ENCODE data around the gene C4BPB. TPM values are rescaled to one million over a fixed set of nuclear protein-coding genes. Genes with fewer than 3 reads are reported as not detected.

The C4BPB gene
- total and polyA plus RNA-seq, 4 donors, result 59.7 to 460 (median 401) TPM

DNA sequence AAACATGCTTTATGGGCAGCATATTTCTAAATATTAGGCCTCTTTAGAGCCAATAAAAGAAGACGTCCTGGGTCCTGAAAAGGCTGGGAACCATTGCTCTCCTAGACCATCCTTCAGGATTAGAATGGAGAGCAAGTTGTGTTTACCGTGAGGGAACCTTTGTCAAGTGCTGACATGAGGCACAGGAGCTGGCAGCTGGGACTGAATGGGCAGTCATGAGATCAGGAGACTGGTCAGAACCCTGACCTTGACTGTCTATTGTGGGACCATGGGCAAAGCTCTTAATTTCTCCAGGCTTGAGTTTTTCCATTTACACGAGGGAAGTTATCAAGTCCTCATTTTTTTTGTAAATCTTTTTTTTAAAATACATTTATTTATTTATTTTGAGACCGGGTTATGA is 30.4 kb upstream of the C4BPB start:
- H3K9me3 ChIP-seq (ENCODE audit: control insufficient read depth in 4 of 4, low read length in 3 of 4), result no peaks in the 10 kb centered on the region
- peaks cover 2 to 16% (median 14%) of the 10 kb centered on the region in 4 donors for H3K36me3 ChIP-seq (ENCODE audit: control insufficient read depth in 4 of 4, insufficient read depth in 3 of 4, low read depth in 1 of 4, low read length in 3 of 4)
- H3K27me3 ChIP-seq (ENCODE audit: control insufficient read depth in 4 of 4, insufficient read depth in 4 of 4, low read length in 3 of 4), result no peaks in the 10 kb centered on the region
- peaks cover 0 to 4% (median 0%) of the 10 kb centered on the region in 4 donors for H3K4me1 ChIP-seq (ENCODE audit: control insufficient read depth in 4 of 4, insufficient read depth in 4 of 4, low read length in 3 of 4)
- H3K9ac ChIP-seq (ENCODE audit: low read depth in 1 of 2, low read length in 2 of 2), result no peak overlapping the region
- TF ChIP-seq, protein P1, sequence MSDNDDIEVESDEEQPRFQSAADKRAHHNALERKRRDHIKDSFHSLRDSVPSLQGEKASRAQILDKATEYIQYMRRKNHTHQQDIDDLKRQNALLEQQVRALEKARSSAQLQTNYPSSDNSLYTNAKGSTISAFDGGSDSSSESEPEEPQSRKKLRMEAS (IDR thresholded peaks at IDR 0.05), result no peak
- no peak for TF ChIP-seq SP1 (IDR thresholded peaks at IDR 0.05)
- whole genome bisulfite sequencing, result 91% methylated on average over 4 of the region's 4 CpGs
- no peak overlapping the region for H3K27ac ChIP-seq (ENCODE audit: low read depth in 1 of 2, low read length in 2 of 2)
- H3K4me3 ChIP-seq (ENCODE audit: low read depth in 1 of 3, low read length in 3 of 3), result no peak overlapping the region
- DNase-seq (ENCODE audit: low spot score), result no peak

DNA sequence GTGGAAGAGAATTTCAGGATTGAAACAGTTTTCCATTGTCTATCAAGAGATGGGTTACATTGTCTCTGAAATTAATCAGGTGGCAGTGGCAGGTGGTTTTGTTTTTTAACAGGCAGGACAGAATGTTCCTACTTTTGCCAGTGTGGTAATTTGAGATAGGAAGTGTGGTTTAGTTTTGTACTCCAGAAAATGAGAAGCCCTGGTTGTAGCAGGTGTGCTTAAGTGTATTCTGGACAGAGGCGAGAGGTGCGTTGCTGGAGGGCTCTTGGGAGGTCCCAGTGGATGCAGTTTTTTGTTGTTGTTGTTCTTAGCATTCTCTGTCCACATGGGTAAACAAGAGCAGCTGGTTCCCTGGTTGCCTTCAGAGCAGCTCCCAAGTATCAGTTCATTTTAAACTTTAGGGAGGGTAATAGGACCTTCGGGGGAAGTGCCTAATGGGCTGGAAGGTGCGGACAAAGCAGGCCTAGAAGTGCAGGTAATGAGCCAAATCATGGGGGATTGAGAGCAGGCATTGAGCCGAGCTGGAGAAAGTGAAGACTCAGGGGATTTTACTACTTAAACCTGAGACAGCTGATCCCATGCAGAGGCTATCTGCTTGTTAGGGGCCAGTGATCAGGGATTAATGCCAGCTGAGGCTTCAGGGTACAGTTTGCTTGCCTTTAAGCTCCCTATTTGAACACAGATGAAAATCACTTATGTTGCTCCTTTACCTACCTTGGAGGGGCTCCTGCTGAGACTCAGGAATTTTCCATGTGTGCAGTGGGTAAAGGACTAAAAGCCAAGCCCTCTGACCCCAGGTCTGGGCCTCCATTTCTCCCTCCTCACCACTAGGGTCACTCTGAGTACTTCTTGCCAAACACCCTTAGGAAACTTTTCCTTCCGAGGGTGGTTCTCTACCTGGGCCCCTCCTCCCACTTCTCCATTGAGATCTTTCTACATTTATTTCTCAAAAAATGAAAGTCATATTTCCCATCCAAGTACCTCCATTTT is 29.5 kb upstream of the C4BPB start:
- no peak overlapping the region for H3K9ac ChIP-seq (ENCODE audit: low read depth in 1 of 2, low read length in 2 of 2)
- WGBS, result 94% methylated on average over 6 of the region's 6 CpGs
- peak overlapping the region in 1 of 2 donors; percentile 24 for H3K27ac ChIP-seq (ENCODE audit: low read depth in 1 of 2, low read length in 2 of 2)
- peaks cover 2 to 23% (median 17%) of the 10 kb centered on the region in 4 donors for H3K36me3 ChIP-seq (ENCODE audit: control insufficient read depth in 4 of 4, insufficient read depth in 3 of 4, low read depth in 1 of 4, low read length in 3 of 4)
- DNase-seq (ENCODE audit: low spot score), result no peak
- TF ChIP-seq NR2F2 (IDR thresholded peaks at IDR 0.05) (no peak), GABPA (IDR thresholded peaks at IDR 0.05 in 1 of 2, conservative IDR thresholded peaks at IDR 0.05 in 1 of 2) (no peak), JUND (IDR thresholded peaks at IDR 0.05) (no peak), RXRA (IDR thresholded peaks at IDR 0.05) (no peak), EGR1 (IDR thresholded peaks at IDR 0.05; ENCODE audit: low read depth in 2 of 2) (no peak), TAF1 (conservative IDR thresholded peaks at IDR 0.05) (no peak), HNF4A (conservative IDR thresholded peaks at IDR 0.05) (no peak), YY1 (IDR thresholded peaks at IDR 0.05) (no peak), SP1 (IDR thresholded peaks at IDR 0.05) (no peak), HNF4G (IDR thresholded peaks at IDR 0.05) (no peak), RAD21 (IDR thresholded peaks at IDR 0.05) (no peak), FOXA2 (IDR thresholded peaks at IDR 0.05) (no peak)
- TF ChIP-seq, protein P2, sequence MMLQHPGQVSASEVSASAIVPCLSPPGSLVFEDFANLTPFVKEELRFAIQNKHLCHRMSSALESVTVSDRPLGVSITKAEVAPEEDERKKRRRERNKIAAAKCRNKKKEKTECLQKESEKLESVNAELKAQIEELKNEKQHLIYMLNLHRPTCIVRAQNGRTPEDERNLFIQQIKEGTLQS (IDR thresholded peaks at IDR 0.05), result no peak
- TF ChIP-seq, protein P3, sequence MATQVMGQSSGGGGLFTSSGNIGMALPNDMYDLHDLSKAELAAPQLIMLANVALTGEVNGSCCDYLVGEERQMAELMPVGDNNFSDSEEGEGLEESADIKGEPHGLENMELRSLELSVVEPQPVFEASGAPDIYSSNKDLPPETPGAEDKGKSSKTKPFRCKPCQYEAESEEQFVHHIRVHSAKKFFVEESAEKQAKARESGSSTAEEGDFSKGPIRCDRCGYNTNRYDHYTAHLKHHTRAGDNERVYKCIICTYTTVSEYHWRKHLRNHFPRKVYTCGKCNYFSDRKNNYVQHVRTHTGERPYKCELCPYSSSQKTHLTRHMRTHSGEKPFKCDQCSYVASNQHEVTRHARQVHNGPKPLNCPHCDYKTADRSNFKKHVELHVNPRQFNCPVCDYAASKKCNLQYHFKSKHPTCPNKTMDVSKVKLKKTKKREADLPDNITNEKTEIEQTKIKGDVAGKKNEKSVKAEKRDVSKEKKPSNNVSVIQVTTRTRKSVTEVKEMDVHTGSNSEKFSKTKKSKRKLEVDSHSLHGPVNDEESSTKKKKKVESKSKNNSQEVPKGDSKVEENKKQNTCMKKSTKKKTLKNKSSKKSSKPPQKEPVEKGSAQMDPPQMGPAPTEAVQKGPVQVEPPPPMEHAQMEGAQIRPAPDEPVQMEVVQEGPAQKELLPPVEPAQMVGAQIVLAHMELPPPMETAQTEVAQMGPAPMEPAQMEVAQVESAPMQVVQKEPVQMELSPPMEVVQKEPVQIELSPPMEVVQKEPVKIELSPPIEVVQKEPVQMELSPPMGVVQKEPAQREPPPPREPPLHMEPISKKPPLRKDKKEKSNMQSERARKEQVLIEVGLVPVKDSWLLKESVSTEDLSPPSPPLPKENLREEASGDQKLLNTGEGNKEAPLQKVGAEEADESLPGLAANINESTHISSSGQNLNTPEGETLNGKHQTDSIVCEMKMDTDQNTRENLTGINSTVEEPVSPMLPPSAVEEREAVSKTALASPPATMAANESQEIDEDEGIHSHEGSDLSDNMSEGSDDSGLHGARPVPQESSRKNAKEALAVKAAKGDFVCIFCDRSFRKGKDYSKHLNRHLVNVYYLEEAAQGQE (IDR thresholded peaks at IDR 0.05), result no peak
- TF ChIP-seq, protein P4, sequence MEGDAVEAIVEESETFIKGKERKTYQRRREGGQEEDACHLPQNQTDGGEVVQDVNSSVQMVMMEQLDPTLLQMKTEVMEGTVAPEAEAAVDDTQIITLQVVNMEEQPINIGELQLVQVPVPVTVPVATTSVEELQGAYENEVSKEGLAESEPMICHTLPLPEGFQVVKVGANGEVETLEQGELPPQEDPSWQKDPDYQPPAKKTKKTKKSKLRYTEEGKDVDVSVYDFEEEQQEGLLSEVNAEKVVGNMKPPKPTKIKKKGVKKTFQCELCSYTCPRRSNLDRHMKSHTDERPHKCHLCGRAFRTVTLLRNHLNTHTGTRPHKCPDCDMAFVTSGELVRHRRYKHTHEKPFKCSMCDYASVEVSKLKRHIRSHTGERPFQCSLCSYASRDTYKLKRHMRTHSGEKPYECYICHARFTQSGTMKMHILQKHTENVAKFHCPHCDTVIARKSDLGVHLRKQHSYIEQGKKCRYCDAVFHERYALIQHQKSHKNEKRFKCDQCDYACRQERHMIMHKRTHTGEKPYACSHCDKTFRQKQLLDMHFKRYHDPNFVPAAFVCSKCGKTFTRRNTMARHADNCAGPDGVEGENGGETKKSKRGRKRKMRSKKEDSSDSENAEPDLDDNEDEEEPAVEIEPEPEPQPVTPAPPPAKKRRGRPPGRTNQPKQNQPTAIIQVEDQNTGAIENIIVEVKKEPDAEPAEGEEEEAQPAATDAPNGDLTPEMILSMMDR (IDR thresholded peaks at IDR 0.05; ENCODE audit: low read depth, low read length, missing input control), result no peak
- TF ChIP-seq, protein P5, sequence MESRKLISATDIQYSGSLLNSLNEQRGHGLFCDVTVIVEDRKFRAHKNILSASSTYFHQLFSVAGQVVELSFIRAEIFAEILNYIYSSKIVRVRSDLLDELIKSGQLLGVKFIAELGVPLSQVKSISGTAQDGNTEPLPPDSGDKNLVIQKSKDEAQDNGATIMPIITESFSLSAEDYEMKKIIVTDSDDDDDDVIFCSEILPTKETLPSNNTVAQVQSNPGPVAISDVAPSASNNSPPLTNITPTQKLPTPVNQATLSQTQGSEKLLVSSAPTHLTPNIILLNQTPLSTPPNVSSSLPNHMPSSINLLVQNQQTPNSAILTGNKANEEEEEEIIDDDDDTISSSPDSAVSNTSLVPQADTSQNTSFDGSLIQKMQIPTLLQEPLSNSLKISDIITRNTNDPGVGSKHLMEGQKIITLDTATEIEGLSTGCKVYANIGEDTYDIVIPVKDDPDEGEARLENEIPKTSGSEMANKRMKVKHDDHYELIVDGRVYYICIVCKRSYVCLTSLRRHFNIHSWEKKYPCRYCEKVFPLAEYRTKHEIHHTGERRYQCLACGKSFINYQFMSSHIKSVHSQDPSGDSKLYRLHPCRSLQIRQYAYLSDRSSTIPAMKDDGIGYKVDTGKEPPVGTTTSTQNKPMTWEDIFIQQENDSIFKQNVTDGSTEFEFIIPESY (IDR thresholded peaks at IDR 0.05), result no peak
- TF ChIP-seq, protein P1 (IDR thresholded peaks at IDR 0.05), result no peak
- H3K4me3 ChIP-seq (ENCODE audit: low read depth in 1 of 3, low read length in 3 of 3), result no peak overlapping the region
- no peaks in the 10 kb centered on the region for H3K27me3 ChIP-seq (ENCODE audit: control insufficient read depth in 4 of 4, insufficient read depth in 4 of 4, low read length in 3 of 4)
- H3K9me3 ChIP-seq (ENCODE audit: control insufficient read depth in 4 of 4, low read length in 3 of 4), result no peaks in the 10 kb centered on the region
- no peaks in the 10 kb centered on the region for H3K4me1 ChIP-seq (ENCODE audit: control insufficient read depth in 4 of 4, insufficient read depth in 4 of 4, low read length in 3 of 4)
